ENCODE results near the gene DSCAM. TPM values are rescaled to one million over a fixed set of nuclear protein-coding genes. Genes with fewer than 3 reads are reported as not detected.

Gene DSCAM
- total RNA-seq, 1 donor from 2014 or later = 4.4 TPM

DNA sequence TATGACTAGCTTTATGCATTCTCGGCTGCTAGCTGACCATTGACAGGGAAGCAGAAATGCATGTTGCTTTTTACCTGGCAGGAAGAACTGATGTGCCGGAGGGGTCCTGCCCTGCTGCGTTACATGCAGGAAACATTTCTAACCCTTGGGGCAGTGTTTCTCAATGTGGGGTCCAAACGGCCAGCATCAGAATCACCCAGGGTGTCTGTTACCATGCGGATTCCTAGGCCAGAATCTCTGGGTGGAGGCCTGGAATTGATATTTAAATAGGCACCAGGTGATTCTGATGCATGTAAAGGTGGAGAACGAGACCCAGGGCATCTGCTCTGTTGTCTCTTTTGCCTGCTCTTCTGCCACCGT, 797.0 kb downstream of the DSCAM start:
- Mint-ChIP-seq H3K27me3 (ENCODE audit: unreplicated experiment) (no peaks in the 10 kb centered on the region), H3K4me3 (ENCODE audit: unreplicated experiment) (no peak overlapping the region), H3K27ac (ENCODE audit: unreplicated experiment) (no peak overlapping the region), H3K36me3 (ENCODE audit: unreplicated experiment) (no peaks in the 10 kb centered on the region), H3K4me1 (ENCODE audit: low read depth, unreplicated experiment) (peaks cover 9% of the 10 kb centered on the region), H3K9me3 (ENCODE audit: unreplicated experiment) (peaks cover 4% of the 10 kb centered on the region)
- DNase-seq = no peak
- TF ChIP-seq, protein P1, sequence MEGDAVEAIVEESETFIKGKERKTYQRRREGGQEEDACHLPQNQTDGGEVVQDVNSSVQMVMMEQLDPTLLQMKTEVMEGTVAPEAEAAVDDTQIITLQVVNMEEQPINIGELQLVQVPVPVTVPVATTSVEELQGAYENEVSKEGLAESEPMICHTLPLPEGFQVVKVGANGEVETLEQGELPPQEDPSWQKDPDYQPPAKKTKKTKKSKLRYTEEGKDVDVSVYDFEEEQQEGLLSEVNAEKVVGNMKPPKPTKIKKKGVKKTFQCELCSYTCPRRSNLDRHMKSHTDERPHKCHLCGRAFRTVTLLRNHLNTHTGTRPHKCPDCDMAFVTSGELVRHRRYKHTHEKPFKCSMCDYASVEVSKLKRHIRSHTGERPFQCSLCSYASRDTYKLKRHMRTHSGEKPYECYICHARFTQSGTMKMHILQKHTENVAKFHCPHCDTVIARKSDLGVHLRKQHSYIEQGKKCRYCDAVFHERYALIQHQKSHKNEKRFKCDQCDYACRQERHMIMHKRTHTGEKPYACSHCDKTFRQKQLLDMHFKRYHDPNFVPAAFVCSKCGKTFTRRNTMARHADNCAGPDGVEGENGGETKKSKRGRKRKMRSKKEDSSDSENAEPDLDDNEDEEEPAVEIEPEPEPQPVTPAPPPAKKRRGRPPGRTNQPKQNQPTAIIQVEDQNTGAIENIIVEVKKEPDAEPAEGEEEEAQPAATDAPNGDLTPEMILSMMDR (IDR thresholded peaks at IDR 0.05; ENCODE audit: partially characterized antibody, unreplicated experiment) = no peak

DNA sequence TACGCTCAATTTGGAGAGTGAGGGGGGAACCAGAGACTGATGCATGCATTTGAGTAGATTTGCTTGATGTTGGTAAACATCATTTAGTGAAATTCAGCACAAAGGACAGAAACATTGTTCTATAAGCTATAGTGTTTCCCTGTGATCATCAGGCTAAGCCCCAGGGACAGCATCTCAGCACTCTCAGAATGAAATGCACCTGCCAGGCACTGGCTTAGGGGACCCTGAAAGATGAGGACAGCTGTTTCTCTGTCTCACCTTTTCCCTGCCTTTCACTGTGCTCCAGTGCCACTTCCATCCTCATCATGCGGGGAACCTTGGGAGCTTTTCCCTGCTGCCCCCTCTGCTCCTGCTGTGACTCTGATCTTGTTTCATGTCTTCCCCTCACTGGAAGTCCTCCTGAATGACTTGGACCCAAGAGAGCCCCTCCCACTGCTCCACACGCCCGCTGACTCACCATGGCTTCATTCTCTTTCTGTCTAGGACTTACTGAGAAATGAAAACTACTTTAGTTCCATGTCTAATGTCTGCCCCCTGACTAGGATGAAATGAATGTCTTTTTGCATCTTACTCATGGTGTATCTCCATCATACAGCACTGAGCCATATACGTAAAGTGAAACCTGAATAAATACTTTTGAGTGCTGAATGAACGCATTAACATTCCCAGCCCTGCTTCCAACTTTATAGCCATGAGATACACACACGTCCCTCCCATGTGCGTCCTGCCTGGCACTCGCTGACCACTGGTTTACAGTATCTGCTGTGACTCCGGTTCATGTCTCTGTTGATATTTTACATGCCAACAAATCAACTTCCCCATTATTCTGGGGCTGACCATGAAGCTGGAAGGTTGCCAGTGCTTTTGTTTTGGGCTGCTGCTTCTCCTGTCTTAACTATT, 797.7 kb downstream of the DSCAM start:
- no peaks in the 10 kb centered on the region for H3K27me3 Mint-ChIP-seq (ENCODE audit: unreplicated experiment)
- H3K4me3 Mint-ChIP-seq (ENCODE audit: unreplicated experiment) = no peak overlapping the region
- H3K36me3 Mint-ChIP-seq (ENCODE audit: unreplicated experiment) = no peaks in the 10 kb centered on the region
- TF ChIP-seq, protein P1 (IDR thresholded peaks at IDR 0.05; ENCODE audit: partially characterized antibody, unreplicated experiment) = no peak
- H3K4me1 Mint-ChIP-seq (ENCODE audit: low read depth, unreplicated experiment) = peaks cover 9% of the 10 kb centered on the region
- H3K27ac Mint-ChIP-seq (ENCODE audit: unreplicated experiment) = no peak overlapping the region
- H3K9me3 Mint-ChIP-seq (ENCODE audit: unreplicated experiment) = peaks cover 2% of the 10 kb centered on the region
- DNase-seq = no peak

DNA sequence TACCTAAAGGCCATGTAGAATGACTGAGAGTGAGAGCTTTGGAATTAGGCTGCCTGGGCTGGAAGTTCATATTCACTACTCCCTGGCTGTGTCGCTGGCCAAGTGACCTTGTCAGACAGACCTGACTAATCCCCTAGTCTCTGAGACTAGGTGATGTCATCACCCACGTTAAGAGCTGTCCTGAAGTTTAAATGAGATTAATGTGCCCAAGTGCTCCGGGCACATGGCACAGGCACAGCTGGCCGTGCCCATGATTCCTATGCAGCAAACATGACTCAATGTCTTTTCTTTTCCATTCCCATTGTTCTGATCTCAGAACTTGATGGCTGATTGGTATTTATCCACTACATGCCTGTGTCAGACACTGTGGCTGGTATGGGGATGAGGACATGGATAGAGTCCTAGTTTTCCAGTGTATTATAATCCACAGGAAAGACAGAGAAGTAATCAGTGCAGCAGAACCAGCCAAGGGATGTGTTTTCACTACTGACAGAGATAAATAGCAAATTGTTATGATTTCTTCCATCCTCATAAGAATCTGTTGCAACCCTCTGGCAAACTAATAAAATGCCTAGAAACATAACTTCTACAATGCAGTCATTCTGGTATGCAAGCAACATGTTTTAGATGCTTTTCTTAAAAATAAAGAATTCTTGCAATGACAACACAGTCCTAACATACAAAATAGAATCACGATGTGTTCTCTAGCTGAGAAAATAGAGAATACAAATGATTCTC, 798.8 kb downstream of the DSCAM start:
- Mint-ChIP-seq H3K4me3 (ENCODE audit: unreplicated experiment) (no peak overlapping the region), H3K9me3 (ENCODE audit: unreplicated experiment) (peaks cover 2% of the 10 kb centered on the region), H3K27ac (ENCODE audit: unreplicated experiment) (no peak overlapping the region), H3K27me3 (ENCODE audit: unreplicated experiment) (no peaks in the 10 kb centered on the region), H3K36me3 (ENCODE audit: unreplicated experiment) (no peaks in the 10 kb centered on the region), H3K4me1 (ENCODE audit: low read depth, unreplicated experiment) (peaks cover 13% of the 10 kb centered on the region)
- no peak for DNase-seq
- TF ChIP-seq, protein P1 (IDR thresholded peaks at IDR 0.05; ENCODE audit: partially characterized antibody, unreplicated experiment) = no peak

DNA sequence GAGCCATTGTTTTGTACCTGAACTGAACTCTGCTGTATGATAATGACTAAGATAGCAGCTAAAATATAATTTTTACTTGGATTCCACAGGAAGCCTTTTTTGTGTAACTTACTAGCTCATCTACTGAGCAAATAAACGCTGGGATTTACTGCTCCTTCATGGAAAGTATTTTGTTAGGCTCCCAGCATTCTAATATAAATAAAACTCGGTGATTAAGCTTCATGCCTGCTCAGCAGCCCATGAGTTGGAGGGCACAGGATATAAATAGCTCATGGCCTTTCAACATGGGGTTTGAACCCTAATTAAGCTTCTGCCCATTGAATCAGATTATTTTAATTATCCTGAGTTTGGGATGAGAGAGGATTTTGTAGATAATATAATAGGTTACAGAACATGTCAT, 799.7 kb downstream of the DSCAM start:
- no peak overlapping the region for H3K4me3 Mint-ChIP-seq (ENCODE audit: unreplicated experiment)
- no peak overlapping the region for H3K27ac Mint-ChIP-seq (ENCODE audit: unreplicated experiment)
- peaks cover 22% of the 10 kb centered on the region for H3K4me1 Mint-ChIP-seq (ENCODE audit: low read depth, unreplicated experiment)
- H3K27me3 Mint-ChIP-seq (ENCODE audit: unreplicated experiment) = no peaks in the 10 kb centered on the region
- TF ChIP-seq, protein P1 (IDR thresholded peaks at IDR 0.05; ENCODE audit: partially characterized antibody, unreplicated experiment) = no peak
- no peak for DNase-seq
- peaks cover 5% of the 10 kb centered on the region for H3K36me3 Mint-ChIP-seq (ENCODE audit: unreplicated experiment)
- peaks cover 2% of the 10 kb centered on the region for H3K9me3 Mint-ChIP-seq (ENCODE audit: unreplicated experiment)

DNA sequence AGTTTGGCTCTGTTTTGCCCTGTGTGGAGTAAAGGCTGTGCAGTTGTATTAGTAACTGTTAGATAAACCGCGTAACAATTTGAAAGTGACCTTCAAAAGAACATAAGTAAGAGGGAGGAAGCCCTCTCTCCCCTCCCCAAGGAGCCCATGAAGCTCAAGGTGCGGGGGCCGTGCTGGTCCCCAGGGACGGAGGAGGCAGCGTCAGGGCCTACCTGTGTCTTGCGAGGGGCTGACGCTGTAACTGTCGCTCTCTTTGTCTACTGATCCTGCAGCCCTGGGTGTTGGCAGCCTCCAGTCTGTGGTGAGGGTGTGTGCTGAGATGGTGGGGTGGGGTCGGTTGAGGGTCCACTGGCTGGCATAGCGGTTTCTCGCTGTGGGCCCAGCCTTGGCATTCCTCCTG, 803.1 kb downstream of the DSCAM start:
- no peak overlapping the region for H3K4me3 Mint-ChIP-seq (ENCODE audit: unreplicated experiment)
- H3K27ac Mint-ChIP-seq (ENCODE audit: unreplicated experiment) = no peak overlapping the region
- H3K27me3 Mint-ChIP-seq (ENCODE audit: unreplicated experiment) = no peaks in the 10 kb centered on the region
- H3K9me3 Mint-ChIP-seq (ENCODE audit: unreplicated experiment) = no peaks in the 10 kb centered on the region
- H3K36me3 Mint-ChIP-seq (ENCODE audit: unreplicated experiment) = peaks cover 5% of the 10 kb centered on the region
- peaks cover 17% of the 10 kb centered on the region for H3K4me1 Mint-ChIP-seq (ENCODE audit: low read depth, unreplicated experiment)
- TF ChIP-seq, protein P1 (IDR thresholded peaks at IDR 0.05; ENCODE audit: partially characterized antibody, unreplicated experiment) = no peak
- no peak for DNase-seq
